K562 (cell line): ENCODE data around the gene TDG. TPM values are rescaled to one million over a fixed set of nuclear protein-coding genes. Genes with fewer than 3 reads are reported as not detected.

Source experiments
- ATAC-seq: fragments of 200-7000 bp; cut with Tn5 transposase; 3 replicates; pipeline ENCODE4 v1.9.1; 2020; ENCODE audit warnings: moderate library complexity
- BruUV-seq: library from RNA; stranded (reverse); fragments of 400-500 nt; replicated peaks from 2 replicates; lab custom pipeline; 2021; lab: Mats Ljungman, UMichigan
- CTCF ChIA-PET: fragments of 300-600 bp; formaldehyde crosslinking; extraction: SDS; loops from one replicate; lab custom pipeline; 2021; ENCODE audit warnings: low intra/inter-chr PET ratio; lab: Yijun Ruan, JAX
- POLR2A ChIA-PET: fragments of 300-600, 350-650 bp; sonication (Branson Sonifier 250); formaldehyde crosslinking; extraction: SDS; loops from one replicate; lab custom pipeline; 2021; ENCODE audit warnings: antibody characterized with exemption, inconsistent platforms; lab: Yijun Ruan, JAX
- DNase-seq, 4 experiments: peaks; one replicate each; pipeline versions ENCODE4 v3.0.0 to v3.0.0-alpha.2; 2011 to 2018; ENCODE audit warnings: low spot score in 3 of 4, mixed read lengths in 3 of 4; ENCODE audit errors: extremely low read depth in 1 of 4
- FAIRE-seq: peaks from 2 replicates; lab custom pipeline; 2011; peaks lifted over from hg19 to GRCh38; lab: Jason Lieb, UNC
- H2AFZ ChIP-seq: 2 replicates; pipeline ENCODE4 v1.6.0; 2011; ENCODE audit warnings: low read depth, low read length, control low read depth, inconsistent platforms
- H3K27ac ChIP-seq: fragments of 200-600 bp; 3 replicates; pipeline ENCODE4 v1.8.0; 2011; ENCODE audit warnings: low read depth, mild to moderate bottlenecking, control low read depth, inconsistent platforms, low read length, moderate library complexity, mixed read lengths; ENCODE audit errors: extremely low read depth
- H3K27me3 ChIP-seq, 2 experiments: fragments of 300-600 bp in 1 of 2; 2 replicates in 1 of 2; 3 replicates in 1 of 2; pipeline versions ENCODE4 v1.6.0 to v1.8.0; 2011; ENCODE audit warnings: inconsistent platforms in 2 of 2, low read length in 2 of 2, mild to moderate bottlenecking in 1 of 2, mixed read lengths in 1 of 2, moderate library complexity in 1 of 2; ENCODE audit not compliant: control insufficient read depth in 2 of 2, insufficient read depth in 2 of 2
- H3K36me3 ChIP-seq: fragments of 300-600 bp; 3 replicates; pipeline ENCODE4 v1.8.0; 2011; ENCODE audit warnings: mild to moderate bottlenecking, low read length, inconsistent platforms; ENCODE audit not compliant: control insufficient read depth, insufficient read depth
- H3K4me1 ChIP-seq, 2 experiments: fragments of 200-600 bp in 1 of 2; replicated peaks in 1 of 2; 2 replicates in 1 of 2; 3 replicates in 1 of 2; pipeline versions ENCODE4 v1.5.1 to v1.8.0; 2011; ENCODE audit warnings: inconsistent platforms in 2 of 2, low read length in 2 of 2, mild to moderate bottlenecking in 1 of 2, mixed read lengths in 1 of 2, moderate library complexity in 1 of 2; ENCODE audit not compliant: control insufficient read depth in 2 of 2, insufficient read depth in 2 of 2
- H3K4me2 ChIP-seq: 2 replicates; pipeline ENCODE4 v1.6.1; 2011; ENCODE audit warnings: low read length, control low read depth, inconsistent platforms, mixed read lengths; ENCODE audit not compliant: insufficient read depth
- H3K4me3 ChIP-seq: fragments of 200-600 bp; sonication (generic), shearing (Covaris generic); 2 replicates; pipeline ENCODE4 v1.5.1; 2016; ENCODE audit warnings: control low read depth, inconsistent platforms
- H3K79me2 ChIP-seq: fragments of 200-600 bp; 3 replicates; pipeline ENCODE4 v1.8.0; 2011; ENCODE audit warnings: low read length, inconsistent platforms; ENCODE audit not compliant: control insufficient read depth, insufficient read depth
- H3K9ac ChIP-seq, 2 experiments: 2 replicates each; pipeline versions ENCODE4 v1.6.0 to v1.6.1; 2011; ENCODE audit warnings: low read depth in 2 of 2, low read length in 2 of 2, control low read depth in 1 of 2, inconsistent platforms in 1 of 2, mild to moderate bottlenecking in 1 of 2, mixed read lengths in 1 of 2; ENCODE audit not compliant: insufficient read depth in 1 of 2
- H3K9me1 ChIP-seq: one replicate; pipeline ENCODE4 v1.6.0; 2011; ENCODE audit warnings: inconsistent platforms, mild to moderate bottlenecking, low read length, moderate library complexity; ENCODE audit not compliant: control insufficient read depth, insufficient read depth
- H3K9me3 ChIP-seq: replicated peaks from 2 replicates; pipeline ENCODE4 v1.5.1; 2011; ENCODE audit warnings: low read depth, low read length, inconsistent platforms; ENCODE audit not compliant: control insufficient read depth, insufficient read depth
- H4K20me1 ChIP-seq: replicated peaks from 2 replicates; pipeline ENCODE4 v1.6.1; 2011; ENCODE audit warnings: low read length, inconsistent platforms, mixed read lengths; ENCODE audit not compliant: control insufficient read depth, insufficient read depth
- MAFG ChIP-seq: fragments of 450-650 bp; conservative IDR thresholded peaks from 2 replicates; pipeline ENCODE4 v1.6.1; 2016; ENCODE audit warnings: missing genetic modification characterization, missing compliant biosample characterization
- WGBS: fragments of 100-300 bp; shearing (Covaris generic); methylation state at CpG from one replicate; pipeline ENCODE4 v1.1.6; 2016; ENCODE audit warnings: low coverage, mixed read lengths; ENCODE audit not compliant: insufficient coverage; ENCODE audit errors: missing lambda C conversion rate; 5-methylcytosine and 5-hydroxymethylcytosine counted together
- in situ Hi-C: fragments of 300-500 bp; cut with MboI; formaldehyde crosslinking; loops from 4 replicates; pipeline ENCODE4 v1.15.0; 2018; ENCODE audit warnings: inconsistent platforms, mixed read lengths
- intact Hi-C: fragments of 100-400 bp; cut with micrococcal nuclease; formaldehyde crosslinking; loops from 2 replicates; pipeline ENCODE4 v1.14.2; 2022
- polyA plus RNA-seq, 8 experiments: library from polyadenylated mRNA; depleted of rRNA in 4 of 8; stranded (reverse) in 5 of 8; unstranded in 3 of 8; fragments of >200 nt; fragmentation: Nextera tagmentation in 2 of 8; fragmentation: Illumina TruSeq in 1 of 8; extraction: Ambion mirVana in 2 of 8; extraction: Trizol in 1 of 8; gene quantifications; 2 replicates each; pipeline versions ENCODE4 v1.2.1 to v1.2.3, GENCODE V29; 2011 to 2014; ENCODE audit warnings: inconsistent platforms in 1 of 8, missing spikeins in 1 of 8
- total RNA-seq, 7 experiments: library from RNA; depleted of rRNA in 6 of 7; stranded (reverse); fragments of >200 nt in 6 of 7; fragmentation: Illumina TruSeq in 2 of 7; extraction: Trizol in 2 of 7; gene quantifications; 2 replicates each; pipeline versions ENCODE4 v1.2.1 to v1.2.3, GENCODE V29; 2011 to 2021; ENCODE audit warnings: low replicate concordance in 1 of 7
- TF ChIP-seq, protein P1 (sequence below): sonication (generic); formaldehyde crosslinking; IDR thresholded peaks from 2 replicates; pipeline ENCODE4 v1.8.1; 2023; ENCODE audit warnings: missing genetic modification reagents, mild to moderate bottlenecking, borderline replicate concordance
- TF ChIP-seq, protein P2 (sequence below): fragments of 450-650 bp; formaldehyde crosslinking; IDR thresholded peaks from 2 replicates; pipeline ENCODE4 v1.4.0; 2020; ENCODE audit warnings: mild to moderate bottlenecking, mixed read lengths

Gene TDG
- total and polyA plus RNA-seq, 9 of the 15 experiments (the other 6 are each of a cell fraction or from before 2014, with no cell fraction given) = 37.6 to 77.2 (median 64.0) TPM

DNA sequence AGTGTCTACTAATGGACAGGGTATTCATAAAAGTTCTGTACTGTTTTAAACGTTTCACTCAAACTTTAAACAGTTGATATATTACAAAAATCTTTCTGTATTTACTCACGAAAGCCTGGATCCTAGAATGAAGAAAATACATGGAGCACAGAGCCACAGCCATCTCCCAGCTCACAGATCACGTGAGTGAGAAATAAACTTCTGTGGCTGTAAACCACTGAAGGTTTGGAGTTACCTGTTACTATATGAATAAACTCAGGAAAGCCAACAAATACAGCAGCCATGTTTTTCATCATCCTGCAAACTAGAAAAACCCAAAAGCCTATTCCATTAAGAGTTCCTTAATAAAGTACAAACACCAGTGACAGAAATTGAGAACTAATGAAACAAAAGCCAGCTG lies 867 bp upstream of the TDG start (continued):
- TF ChIP-seq, protein P1, sequence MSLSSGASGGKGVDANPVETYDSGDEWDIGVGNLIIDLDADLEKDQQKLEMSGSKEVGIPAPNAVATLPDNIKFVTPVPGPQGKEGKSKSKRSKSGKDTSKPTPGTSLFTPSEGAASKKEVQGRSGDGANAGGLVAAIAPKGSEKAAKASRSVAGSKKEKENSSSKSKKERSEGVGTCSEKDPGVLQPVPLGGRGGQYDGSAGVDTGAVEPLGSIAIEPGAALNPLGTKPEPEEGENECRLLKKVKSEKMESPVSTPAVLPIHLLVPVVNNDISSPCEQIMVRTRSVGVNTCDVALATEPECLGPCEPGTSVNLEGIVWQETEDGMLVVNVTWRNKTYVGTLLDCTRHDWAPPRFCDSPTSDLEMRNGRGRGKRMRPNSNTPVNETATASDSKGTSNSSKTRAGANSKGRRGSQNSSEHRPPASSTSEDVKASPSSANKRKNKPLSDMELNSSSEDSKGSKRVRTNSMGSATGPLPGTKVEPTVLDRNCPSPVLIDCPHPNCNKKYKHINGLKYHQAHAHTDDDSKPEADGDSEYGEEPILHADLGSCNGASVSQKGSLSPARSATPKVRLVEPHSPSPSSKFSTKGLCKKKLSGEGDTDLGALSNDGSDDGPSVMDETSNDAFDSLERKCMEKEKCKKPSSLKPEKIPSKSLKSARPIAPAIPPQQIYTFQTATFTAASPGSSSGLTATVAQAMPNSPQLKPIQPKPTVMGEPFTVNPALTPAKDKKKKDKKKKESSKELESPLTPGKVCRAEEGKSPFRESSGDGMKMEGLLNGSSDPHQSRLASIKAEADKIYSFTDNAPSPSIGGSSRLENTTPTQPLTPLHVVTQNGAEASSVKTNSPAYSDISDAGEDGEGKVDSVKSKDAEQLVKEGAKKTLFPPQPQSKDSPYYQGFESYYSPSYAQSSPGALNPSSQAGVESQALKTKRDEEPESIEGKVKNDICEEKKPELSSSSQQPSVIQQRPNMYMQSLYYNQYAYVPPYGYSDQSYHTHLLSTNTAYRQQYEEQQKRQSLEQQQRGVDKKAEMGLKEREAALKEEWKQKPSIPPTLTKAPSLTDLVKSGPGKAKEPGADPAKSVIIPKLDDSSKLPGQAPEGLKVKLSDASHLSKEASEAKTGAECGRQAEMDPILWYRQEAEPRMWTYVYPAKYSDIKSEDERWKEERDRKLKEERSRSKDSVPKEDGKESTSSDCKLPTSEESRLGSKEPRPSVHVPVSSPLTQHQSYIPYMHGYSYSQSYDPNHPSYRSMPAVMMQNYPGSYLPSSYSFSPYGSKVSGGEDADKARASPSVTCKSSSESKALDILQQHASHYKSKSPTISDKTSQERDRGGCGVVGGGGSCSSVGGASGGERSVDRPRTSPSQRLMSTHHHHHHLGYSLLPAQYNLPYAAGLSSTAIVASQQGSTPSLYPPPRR = no peak
- TF ChIP-seq, protein P2, sequence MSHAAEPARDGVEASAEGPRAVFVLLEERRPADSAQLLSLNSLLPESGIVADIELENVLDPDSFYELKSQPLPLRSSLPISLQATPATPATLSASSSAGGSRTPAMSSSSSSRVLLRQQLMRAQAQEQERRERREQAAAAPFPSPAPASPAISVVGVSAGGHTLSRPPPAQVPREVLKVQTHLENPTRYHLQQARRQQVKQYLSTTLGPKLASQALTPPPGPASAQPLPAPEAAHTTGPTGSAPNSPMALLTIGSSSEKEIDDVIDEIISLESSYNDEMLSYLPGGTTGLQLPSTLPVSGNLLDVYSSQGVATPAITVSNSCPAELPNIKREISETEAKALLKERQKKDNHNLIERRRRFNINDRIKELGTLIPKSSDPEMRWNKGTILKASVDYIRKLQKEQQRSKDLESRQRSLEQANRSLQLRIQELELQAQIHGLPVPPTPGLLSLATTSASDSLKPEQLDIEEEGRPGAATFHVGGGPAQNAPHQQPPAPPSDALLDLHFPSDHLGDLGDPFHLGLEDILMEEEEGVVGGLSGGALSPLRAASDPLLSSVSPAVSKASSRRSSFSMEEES (CRISPR knock-in tag) = peak; percentile 83

DNA sequence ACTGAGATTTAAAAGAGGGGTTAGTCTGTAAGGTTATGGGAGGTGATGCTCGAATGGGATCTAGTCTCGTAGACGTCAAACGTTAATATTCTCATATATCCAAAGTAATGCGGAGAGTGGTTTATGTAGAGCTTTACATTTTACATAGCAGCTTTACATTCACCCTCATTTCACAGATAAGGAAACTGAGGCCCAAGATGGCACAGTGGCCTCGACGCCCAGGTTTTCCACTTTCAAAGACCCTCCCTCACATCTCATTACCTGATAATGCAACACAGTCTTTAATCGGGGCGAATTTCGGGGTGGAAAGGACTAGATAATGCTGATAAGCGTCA lies 450 bp upstream of the TDG start:
- ATAC-seq = no peak
- Histone ChIP-seq H3K4me3 (peak overlapping the region; percentile 69), H3K27me3 (no peaks in the 10 kb centered on the region), H3K9me3 (no peaks in the 10 kb centered on the region), H3K9me1 (no peaks in the 10 kb centered on the region), H2AFZ (peak overlapping the region; percentile 92), H3K36me3 (peaks cover 33% of the 10 kb centered on the region; the same call in 2 of the 3 replicates), H3K27ac (peak overlapping the region; percentile 85), H3K4me2 (peak overlapping the region; percentile 96), H3K79me2 (peaks cover 75% of the 10 kb centered on the region), H3K4me1 (peaks cover 4 to 28% of the 10 kb centered on the region in 2 experiments; a peak in 4 of 5 replicates), H3K9ac (peak overlapping the region; percentile 95 to 97), H4K20me1 (no peaks in the 10 kb centered on the region; the same call in 1 of the 2 replicates)
- intact Hi-C loops = no loop called here
- WGBS = 0% methylated on average over 11 of the region's 11 CpGs
- BruUV-seq = TSS peak; percentile 93
- FAIRE-seq = peak; percentile 42
- in situ Hi-C loops = no loop called here
- ChIA-PET POLR2A (interaction anchor here (0.6 to 2.3 kb wide), 13 partner anchors 9 to 264 kb away, joined by 3 to 45 read pairs (median 6); partner anchors contain the start of gene HSP90B1), CTCF (interaction anchor here (0.7 kb wide), 1 partner anchor 32 kb away, joined by 5 read pairs; no protein-coding TSS in a partner anchor)
- DNase-seq = no peak
- peak; percentile 38; the same call in 1 of the 2 replicates for TF ChIP-seq MAFG (tag)
